ENCODE results near the gene TRIM33.
"Not testable (repeated sequence)": the region's sequence is repeated elsewhere in the genome, so short reads cannot be mapped to it uniquely, and the experiment has no call there.

TRIM33 gene

DNA sequence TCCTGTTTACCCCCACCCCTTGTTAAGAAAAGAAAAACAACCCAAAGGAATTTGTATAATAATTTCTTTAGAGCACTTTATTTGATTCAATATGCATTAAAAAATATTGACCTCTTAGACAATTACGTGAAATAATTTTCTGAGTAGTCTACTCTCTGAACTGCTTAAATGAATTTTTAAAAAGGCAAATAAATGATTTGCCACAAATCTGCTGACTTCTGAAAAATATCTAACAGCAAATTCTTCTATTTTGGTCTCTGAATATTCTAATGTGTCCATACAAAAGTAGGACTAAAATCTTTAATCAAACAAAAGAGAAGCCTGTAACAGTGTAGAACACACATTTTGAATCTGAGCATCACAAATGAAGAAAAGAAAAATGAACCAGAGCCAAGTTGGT is 115.1 kb downstream of the TRIM33 start:
- TF ChIP-seq, protein P1, sequence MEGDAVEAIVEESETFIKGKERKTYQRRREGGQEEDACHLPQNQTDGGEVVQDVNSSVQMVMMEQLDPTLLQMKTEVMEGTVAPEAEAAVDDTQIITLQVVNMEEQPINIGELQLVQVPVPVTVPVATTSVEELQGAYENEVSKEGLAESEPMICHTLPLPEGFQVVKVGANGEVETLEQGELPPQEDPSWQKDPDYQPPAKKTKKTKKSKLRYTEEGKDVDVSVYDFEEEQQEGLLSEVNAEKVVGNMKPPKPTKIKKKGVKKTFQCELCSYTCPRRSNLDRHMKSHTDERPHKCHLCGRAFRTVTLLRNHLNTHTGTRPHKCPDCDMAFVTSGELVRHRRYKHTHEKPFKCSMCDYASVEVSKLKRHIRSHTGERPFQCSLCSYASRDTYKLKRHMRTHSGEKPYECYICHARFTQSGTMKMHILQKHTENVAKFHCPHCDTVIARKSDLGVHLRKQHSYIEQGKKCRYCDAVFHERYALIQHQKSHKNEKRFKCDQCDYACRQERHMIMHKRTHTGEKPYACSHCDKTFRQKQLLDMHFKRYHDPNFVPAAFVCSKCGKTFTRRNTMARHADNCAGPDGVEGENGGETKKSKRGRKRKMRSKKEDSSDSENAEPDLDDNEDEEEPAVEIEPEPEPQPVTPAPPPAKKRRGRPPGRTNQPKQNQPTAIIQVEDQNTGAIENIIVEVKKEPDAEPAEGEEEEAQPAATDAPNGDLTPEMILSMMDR (IDR thresholded peaks at IDR 0.05; ENCODE audit: control extremely low read depth, extremely low read depth, low read depth, missing control alignments), result no peak
- no peak for DNase-seq (ENCODE audit: extremely low spot score)
- ChIA-PET POLR2A (no interaction called here), CTCF (no interaction called here)

DNA sequence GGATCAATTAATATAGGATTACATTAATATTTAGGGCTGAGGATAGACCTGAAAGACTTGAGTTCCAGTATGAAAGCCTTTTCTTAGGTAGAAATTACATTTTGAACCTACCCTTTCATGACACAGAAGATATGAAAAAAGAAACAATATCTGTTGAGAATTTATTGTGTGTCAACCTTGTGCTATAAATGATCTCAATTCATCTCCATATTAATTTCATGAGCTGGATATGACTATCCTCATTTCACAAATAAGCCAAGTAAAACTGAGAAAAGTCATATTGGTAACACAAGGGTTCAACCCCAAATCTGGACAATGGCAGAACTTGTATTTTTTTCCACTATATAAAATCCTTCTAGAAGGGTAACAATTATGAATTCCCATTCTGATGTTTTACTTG is 120.0 kb downstream of the TRIM33 start:
- ChIA-PET POLR2A (no interaction called here), CTCF (interaction anchor here (0.9 kb wide), 1 partner anchor 33 kb away, joined by 3 read pairs; no protein-coding TSS in a partner anchor)
- no peak for DNase-seq (ENCODE audit: extremely low spot score)
- TF ChIP-seq, protein P1 (IDR thresholded peaks at IDR 0.05; ENCODE audit: control extremely low read depth, extremely low read depth, low read depth, missing control alignments), result no peak

DNA sequence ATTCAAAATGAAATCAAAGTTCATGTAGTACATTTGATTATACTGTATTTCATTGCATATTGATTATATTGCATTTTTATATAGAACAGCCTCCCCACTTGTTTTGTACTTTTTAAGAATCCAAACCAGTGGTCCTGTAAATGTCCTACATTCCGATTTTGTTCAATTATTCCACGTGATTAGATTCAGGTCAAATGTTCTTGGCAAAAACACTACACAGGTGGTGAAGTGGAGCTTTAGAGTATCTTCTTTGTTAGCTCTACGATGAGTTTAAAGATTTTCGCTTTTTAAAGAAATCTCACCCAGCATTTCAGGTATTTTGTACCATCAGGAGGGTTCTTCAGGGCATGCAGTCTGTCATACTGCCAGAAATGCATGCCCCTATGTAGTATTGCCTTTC is 120.6 kb downstream of the TRIM33 start:
- TF ChIP-seq, protein P1 (IDR thresholded peaks at IDR 0.05; ENCODE audit: control extremely low read depth, extremely low read depth, low read depth, missing control alignments), result no peak
- CTCF ChIA-PET, result interaction anchor here (1.0 kb wide), 1 partner anchor 48 kb away, joined by 4 read pairs; no protein-coding TSS in a partner anchor
- POLR2A ChIA-PET, result no interaction called here
- no peak for DNase-seq (ENCODE audit: extremely low spot score)

DNA sequence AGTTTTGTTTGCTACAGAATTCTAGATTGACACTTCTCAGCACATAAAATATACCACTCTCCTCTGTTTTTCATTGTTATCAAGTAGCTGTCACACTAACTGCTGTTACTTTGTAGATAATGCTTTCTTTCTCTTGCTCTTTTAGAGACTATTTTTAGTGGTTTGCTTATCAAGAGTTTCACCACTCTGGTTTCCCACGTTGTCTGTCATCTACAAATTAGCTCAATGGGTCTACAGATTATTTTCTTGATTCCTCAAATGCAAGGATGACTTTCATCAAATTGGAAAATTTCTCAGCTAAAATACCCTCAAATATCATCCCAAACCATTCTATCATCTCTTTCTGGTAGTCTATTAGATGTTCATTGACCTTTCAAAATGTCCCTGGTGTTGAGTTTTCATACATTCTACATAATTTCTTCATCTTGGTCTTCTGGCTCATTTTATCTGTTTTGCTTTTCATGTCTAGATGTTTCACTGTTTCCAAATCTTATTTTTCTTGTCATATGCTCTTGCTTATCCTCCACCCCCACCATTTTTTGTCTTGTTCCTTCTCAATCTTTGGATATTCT is 122.5 kb downstream of the TRIM33 start:
- DNase-seq (ENCODE audit: extremely low spot score), result no peak
- ChIA-PET POLR2A (no interaction called here), CTCF (no interaction called here)
- TF ChIP-seq, protein P1 (IDR thresholded peaks at IDR 0.05; ENCODE audit: control extremely low read depth, extremely low read depth, low read depth, missing control alignments), result no peak

DNA sequence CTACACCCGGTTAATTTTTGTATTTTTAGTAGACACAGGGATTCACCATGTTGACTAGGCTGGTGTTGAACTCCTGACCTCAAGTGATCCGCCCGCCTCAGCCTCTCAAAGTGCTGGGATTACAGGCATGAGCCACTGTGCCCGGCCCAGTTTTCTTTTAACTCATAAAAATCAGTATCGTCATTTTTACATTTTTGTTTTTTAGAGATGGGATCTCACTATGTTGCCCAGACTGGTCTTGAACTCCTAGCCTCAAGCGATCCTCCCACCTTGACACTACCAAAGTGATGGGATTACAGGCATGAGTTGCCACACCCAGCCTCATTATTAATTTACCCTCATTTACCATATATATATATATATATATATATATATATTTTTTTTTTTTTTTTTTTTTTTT is 123.4 kb downstream of the TRIM33 start:
- DNase-seq (ENCODE audit: extremely low spot score); POLR2A ChIA-PET: not testable (repeated sequence)
- CTCF ChIA-PET, result interaction anchor here (0.9 to 1.9 kb wide), 6 partner anchors 9 to 41 kb away, joined by 3 to 8 read pairs (median 4); no protein-coding TSS in a partner anchor

DNA sequence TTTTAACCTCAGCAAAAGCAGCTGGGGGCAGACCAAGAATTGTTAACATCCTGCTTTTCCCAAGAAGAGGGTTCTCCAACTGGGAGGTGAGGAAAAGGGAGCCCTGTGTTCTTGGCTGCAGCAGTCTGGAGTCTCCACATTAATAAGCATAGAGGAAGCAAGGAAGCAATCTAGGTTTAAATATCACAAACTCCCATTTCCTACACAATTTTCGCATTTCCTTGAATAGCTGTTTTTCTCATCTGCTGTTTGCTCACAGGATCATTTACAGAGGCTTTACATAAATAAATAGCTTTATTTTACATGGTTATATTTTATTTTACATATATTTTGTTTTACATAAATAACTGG is 124.0 kb downstream of the TRIM33 start:
- TF ChIP-seq, protein P1 (IDR thresholded peaks at IDR 0.05; ENCODE audit: control extremely low read depth, extremely low read depth, low read depth, missing control alignments), result no peak
- CTCF ChIA-PET, result interaction anchor here (0.6 to 1.9 kb wide), 8 partner anchors 9 to 160 kb away, joined by 3 to 8 read pairs (median 4); no protein-coding TSS in a partner anchor
- POLR2A ChIA-PET, result no interaction called here
- DNase-seq (ENCODE audit: extremely low spot score), result no peak

DNA sequence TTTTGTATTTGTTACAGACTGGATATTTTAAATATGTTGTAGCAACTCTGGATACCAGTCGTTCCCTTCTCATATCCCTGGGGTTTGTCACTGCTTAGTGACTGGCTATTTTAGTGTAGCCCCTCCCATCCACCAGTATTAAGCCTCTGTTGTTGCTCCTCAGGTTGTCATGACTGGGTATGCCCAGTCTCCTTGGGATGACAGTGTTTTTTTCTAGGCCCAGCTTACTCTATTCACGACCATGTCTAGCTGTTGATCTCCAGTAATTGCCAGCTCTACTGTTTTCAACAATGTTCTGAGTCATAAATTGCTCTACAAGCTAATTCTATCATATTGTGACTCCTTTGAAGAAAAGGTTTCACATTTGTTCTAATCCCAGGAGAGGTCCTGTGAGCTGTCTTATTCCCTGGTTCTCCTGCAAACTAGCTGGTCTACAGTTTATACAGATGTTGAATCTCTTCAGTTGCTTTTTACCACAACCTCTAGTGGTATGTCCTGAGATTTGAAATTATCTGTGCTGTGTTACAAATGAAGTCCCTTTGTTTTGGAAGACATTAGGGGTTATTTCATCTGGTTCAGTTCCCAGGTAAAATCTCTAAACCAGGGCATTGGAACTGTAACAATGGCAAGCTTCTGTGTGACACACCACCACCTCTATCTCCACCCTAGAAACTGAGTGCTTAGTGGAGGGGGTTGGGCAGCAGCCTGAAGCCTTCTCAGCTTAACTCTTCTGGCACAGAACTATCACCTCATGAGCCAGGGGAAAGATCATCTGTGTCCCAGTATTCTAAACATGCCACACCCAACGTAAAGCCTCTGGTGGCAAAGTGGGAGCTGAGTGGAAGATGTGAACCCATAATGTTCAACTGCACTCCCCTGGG is 124.6 kb downstream of the TRIM33 start:
- DNase-seq (ENCODE audit: extremely low spot score), result no peak
- CTCF ChIA-PET, result interaction anchor here (0.6 to 1.9 kb wide), 8 partner anchors 8 to 160 kb away, joined by 3 to 8 read pairs (median 4); no protein-coding TSS in a partner anchor
- POLR2A ChIA-PET, result no interaction called here
- TF ChIP-seq, protein P1 (IDR thresholded peaks at IDR 0.05; ENCODE audit: control extremely low read depth, extremely low read depth, low read depth, missing control alignments), result no peak
